GM12873 (cell line): ENCODE results near the gene L3HYPDH.

Experiments
- CTCF ChIP-seq: IDR thresholded peaks from 2 replicates; pipeline ENCODE4 v1.5.1; 2012; ENCODE audit warnings: low read depth, mild to moderate bottlenecking, moderate library complexity, low read length, control low read depth; ENCODE audit not compliant: insufficient read depth; ENCODE audit errors: missing control alignments

Gene L3HYPDH

GRCh38 chr14:59510001-59510400, 25.8 kb upstream of the L3HYPDH start:
- TF ChIP-seq CTCF: no peak

- no peak for TF ChIP-seq CTCF
Observed at GRCh38 chr14:59509101-59509500, 24.9 kb upstream of the L3HYPDH start.

DNA sequence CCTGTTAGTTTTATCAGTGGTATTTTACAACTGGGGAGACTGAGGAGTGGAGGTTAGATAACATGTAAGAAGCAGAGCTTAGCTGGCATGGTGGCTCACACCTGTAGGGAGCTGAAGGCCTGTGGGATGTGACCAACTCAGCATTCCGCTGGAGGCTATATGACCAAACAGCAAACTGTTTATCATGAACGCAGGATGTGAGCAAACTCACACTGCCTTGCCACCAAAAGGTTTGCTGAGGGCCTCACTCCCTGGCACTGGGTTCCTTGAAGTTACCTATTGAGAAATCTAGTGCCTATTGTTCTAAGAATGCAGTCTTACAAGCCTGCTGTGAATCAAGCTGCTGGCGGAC, 23.5 kb upstream of the L3HYPDH start:
- no peak for TF ChIP-seq CTCF

DNA sequence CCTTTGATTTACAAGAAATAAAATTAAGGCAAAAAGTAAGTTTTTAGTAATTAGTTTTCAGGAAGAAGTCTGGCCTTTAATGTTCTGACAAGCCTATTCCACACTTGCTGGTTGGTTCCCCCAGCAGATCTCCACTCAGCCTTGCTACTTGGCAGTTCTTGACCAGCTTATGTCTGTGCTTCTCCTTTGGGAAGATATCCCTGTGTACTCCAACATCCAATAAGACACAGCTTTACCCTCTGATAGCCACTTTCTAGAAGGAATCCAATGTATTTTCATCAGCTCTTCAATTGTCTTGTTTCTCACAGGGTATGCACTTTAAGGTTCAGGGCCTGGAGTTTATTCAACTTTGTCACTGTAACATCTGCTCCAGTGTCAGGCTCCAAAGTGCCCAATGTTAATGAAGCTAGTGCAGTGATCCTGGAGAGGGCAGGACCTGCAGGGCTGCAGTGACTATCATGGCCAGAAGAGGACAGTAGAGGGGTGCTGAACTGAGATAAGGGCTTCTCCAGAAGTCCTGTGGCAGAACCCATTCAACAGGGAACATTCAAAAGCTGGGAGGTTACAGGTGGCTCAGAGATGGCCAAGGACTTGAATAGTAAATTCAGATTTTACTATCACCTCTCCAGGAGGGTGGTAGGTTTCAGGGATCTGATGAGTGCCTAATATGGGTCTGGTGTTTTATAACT, 23.0 kb upstream of the L3HYPDH start:
- TF ChIP-seq CTCF: peak; percentile 96

DNA sequence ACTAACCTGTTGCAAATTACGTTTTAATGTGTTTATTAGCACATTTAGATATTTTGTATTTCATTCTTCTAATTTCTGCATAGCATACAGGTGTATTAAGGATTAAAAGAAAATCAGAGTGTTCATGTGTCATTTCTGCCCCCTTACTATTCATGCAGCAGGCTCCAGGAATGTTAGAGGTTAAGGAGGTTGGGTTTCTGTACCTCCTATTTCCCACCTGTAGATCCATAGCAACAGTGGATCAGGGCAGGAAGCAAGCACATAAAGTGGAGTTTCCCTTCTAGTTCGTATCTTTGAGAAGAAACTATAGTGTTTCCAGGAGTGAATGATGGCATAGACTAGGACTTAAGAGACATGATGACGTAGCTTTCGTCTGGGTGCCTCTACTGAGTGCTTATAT, 19.0 kb upstream of the L3HYPDH start:
- TF ChIP-seq CTCF: no peak

DNA sequence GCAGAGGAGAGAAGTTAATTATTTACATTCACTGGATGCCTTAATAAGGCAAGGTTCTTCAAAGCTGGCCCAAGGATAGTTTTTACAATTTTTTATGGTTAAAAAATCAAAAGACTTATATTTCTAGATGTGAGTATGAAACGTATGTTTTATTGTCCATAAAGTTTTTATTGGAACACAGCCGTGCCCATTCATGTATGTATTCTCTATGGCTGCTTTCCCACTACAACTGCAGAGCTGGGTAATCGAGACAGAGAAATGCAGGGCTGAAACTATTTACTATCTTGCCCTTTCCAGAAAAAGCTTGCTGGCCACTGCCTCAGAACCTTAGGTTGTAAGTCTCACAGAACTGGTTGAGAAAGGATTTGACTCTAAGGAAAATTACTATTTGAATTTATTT, 16.5 kb upstream of the L3HYPDH start:
- no peak for TF ChIP-seq CTCF

- no peak for TF ChIP-seq CTCF
Observed at GRCh38 chr14:59492384-59492783, 8.2 kb upstream of the L3HYPDH start.
